H1 (cell line): ENCODE measurements around the gene ITGA5. TPM values are rescaled to one million over a fixed set of nuclear protein-coding genes. Genes with fewer than 3 reads are reported as not detected.

Experiments used
- BACH1 ChIP-seq: IDR thresholded peaks from 2 replicates; pipeline ENCODE4 v1.6.1; 2012; ENCODE audit warnings: low read length, improper control_type of control experiment
- CBX8 ChIP-seq: fragments of 300-800, 300-1000 bp; sonication (generic); IDR thresholded peaks from 2 replicates; pipeline ENCODE4 v1.7.1; 2016; ENCODE audit warnings: low read depth, low read length, borderline replicate concordance
- FOSL1 ChIP-seq: IDR thresholded peaks from 2 replicates; pipeline ENCODE4 v1.6.1; 2011; ENCODE audit warnings: mild to moderate bottlenecking, low read depth, low read length, moderate library complexity; ENCODE audit not compliant: insufficient read depth
- JUN ChIP-seq: IDR thresholded peaks from 2 replicates; pipeline ENCODE4 v1.6.1; 2011; ENCODE audit warnings: low read depth, mild to moderate bottlenecking, improper control_type of control experiment, low read length
- MAFK ChIP-seq: IDR thresholded peaks from 2 replicates; pipeline ENCODE4 v1.6.1; 2012; ENCODE audit warnings: low read depth, mild to moderate bottlenecking, improper control_type of control experiment, low read length
- SIRT6 ChIP-seq: IDR thresholded peaks from one replicate; pipeline ENCODE4 v1.7.1; 2012; ENCODE audit warnings: low read length, inconsistent platforms
- TAF1 ChIP-seq: IDR thresholded peaks from 2 replicates; pipeline ENCODE4 v1.6.1; 2011; ENCODE audit warnings: mild to moderate bottlenecking, low read depth, low read length
- polyA plus RNA-seq, 7 experiments: library from polyadenylated mRNA; depleted of rRNA in 3 of 7; stranded (reverse) in 5 of 7; unstranded in 2 of 7; fragments of >200 nt in 5 of 7; fragments of 200-250 nt in 2 of 7; gene quantifications; 1 replicate in 5 of 7; 2 replicates in 1 of 7; 4 replicates in 1 of 7; pipeline versions ENCODE4 v1.2.1 to v1.2.3, GENCODE V29; 2011 to 2013; ENCODE audit warnings: missing spikeins in 2 of 7, mixed read lengths in 2 of 7
- total RNA-seq: library from RNA; stranded (reverse); fragmentation: NEBNext Ultra II Directional; extraction: Animal tissue kit (Norgen Biotek cat#: 25700); gene quantifications from 2 replicates; pipeline ENCODE4 v1.2.1, GENCODE V29; 2021
- TF ChIP-seq, protein P1 (sequence below): fragments of 300-600 bp; sonication (generic); IDR thresholded peaks from 2 replicates; pipeline ENCODE4 v1.7.1; 2012; ENCODE audit warnings: low read length, moderate library complexity, mild to moderate bottlenecking, inconsistent platforms; ENCODE audit not compliant: insufficient replicate concordance

The ITGA5 gene
- total and polyA plus RNA-seq, 2 of the 8 experiments (the other 6 are each of a cell fraction or from before 2014, with no cell fraction given) = 11.6 to 19.4 TPM

DNA sequence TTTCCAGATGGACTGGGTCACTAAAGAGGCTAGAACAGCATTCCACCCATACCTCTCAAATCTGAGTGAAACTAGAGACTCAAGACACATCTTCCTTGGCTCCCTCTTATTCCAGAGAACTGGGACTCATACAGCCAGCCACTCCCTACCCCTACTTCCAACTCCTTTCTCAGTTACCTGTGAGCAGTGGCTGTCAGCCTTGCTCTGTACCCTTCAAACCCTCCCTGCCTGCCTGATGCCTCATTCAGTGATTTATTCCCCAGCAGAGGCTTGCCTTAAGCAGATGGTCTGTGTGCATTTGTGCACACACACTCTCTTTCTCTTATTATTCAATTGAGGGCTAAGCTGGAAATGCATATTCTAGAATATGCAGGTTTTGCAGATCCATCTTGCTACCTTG, 69.4 kb downstream of the ITGA5 start (continued):
- TF ChIP-seq, protein P1, sequence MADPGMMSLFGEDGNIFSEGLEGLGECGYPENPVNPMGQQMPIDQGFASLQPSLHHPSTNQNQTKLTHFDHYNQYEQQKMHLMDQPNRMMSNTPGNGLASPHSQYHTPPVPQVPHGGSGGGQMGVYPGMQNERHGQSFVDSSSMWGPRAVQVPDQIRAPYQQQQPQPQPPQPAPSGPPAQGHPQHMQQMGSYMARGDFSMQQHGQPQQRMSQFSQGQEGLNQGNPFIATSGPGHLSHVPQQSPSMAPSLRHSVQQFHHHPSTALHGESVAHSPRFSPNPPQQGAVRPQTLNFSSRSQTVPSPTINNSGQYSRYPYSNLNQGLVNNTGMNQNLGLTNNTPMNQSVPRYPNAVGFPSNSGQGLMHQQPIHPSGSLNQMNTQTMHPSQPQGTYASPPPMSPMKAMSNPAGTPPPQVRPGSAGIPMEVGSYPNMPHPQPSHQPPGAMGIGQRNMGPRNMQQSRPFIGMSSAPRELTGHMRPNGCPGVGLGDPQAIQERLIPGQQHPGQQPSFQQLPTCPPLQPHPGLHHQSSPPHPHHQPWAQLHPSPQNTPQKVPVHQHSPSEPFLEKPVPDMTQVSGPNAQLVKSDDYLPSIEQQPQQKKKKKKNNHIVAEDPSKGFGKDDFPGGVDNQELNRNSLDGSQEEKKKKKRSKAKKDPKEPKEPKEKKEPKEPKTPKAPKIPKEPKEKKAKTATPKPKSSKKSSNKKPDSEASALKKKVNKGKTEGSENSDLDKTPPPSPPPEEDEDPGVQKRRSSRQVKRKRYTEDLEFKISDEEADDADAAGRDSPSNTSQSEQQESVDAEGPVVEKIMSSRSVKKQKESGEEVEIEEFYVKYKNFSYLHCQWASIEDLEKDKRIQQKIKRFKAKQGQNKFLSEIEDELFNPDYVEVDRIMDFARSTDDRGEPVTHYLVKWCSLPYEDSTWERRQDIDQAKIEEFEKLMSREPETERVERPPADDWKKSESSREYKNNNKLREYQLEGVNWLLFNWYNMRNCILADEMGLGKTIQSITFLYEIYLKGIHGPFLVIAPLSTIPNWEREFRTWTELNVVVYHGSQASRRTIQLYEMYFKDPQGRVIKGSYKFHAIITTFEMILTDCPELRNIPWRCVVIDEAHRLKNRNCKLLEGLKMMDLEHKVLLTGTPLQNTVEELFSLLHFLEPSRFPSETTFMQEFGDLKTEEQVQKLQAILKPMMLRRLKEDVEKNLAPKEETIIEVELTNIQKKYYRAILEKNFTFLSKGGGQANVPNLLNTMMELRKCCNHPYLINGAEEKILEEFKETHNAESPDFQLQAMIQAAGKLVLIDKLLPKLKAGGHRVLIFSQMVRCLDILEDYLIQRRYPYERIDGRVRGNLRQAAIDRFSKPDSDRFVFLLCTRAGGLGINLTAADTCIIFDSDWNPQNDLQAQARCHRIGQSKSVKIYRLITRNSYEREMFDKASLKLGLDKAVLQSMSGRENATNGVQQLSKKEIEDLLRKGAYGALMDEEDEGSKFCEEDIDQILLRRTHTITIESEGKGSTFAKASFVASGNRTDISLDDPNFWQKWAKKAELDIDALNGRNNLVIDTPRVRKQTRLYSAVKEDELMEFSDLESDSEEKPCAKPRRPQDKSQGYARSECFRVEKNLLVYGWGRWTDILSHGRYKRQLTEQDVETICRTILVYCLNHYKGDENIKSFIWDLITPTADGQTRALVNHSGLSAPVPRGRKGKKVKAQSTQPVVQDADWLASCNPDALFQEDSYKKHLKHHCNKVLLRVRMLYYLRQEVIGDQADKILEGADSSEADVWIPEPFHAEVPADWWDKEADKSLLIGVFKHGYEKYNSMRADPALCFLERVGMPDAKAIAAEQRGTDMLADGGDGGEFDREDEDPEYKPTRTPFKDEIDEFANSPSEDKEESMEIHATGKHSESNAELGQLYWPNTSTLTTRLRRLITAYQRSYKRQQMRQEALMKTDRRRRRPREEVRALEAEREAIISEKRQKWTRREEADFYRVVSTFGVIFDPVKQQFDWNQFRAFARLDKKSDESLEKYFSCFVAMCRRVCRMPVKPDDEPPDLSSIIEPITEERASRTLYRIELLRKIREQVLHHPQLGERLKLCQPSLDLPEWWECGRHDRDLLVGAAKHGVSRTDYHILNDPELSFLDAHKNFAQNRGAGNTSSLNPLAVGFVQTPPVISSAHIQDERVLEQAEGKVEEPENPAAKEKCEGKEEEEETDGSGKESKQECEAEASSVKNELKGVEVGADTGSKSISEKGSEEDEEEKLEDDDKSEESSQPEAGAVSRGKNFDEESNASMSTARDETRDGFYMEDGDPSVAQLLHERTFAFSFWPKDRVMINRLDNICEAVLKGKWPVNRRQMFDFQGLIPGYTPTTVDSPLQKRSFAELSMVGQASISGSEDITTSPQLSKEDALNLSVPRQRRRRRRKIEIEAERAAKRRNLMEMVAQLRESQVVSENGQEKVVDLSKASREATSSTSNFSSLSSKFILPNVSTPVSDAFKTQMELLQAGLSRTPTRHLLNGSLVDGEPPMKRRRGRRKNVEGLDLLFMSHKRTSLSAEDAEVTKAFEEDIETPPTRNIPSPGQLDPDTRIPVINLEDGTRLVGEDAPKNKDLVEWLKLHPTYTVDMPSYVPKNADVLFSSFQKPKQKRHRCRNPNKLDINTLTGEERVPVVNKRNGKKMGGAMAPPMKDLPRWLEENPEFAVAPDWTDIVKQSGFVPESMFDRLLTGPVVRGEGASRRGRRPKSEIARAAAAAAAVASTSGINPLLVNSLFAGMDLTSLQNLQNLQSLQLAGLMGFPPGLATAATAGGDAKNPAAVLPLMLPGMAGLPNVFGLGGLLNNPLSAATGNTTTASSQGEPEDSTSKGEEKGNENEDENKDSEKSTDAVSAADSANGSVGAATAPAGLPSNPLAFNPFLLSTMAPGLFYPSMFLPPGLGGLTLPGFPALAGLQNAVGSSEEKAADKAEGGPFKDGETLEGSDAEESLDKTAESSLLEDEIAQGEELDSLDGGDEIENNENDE = no peak
- TF ChIP-seq FOSL1 (no peak), SIRT6 (no peak), MAFK (no peak), JUN (no peak), CBX8 (no peak), BACH1 (no peak), TAF1 (no peak)
- TF ChIP-seq, all 59 proteins: peak for 0
